Smooth muscle cell (in vitro differentiated cells): ENCODE results near the gene COX15. TPM values are rescaled to one million over a fixed set of nuclear protein-coding genes. Genes with fewer than 3 reads are reported as not detected.

Experiments used
- DNase-seq: peaks from one replicate; lab custom pipeline; 2025; ENCODE audit not compliant: unreplicated experiment; lab: John Stamatoyannopoulos, UW
- H2AFZ ChIP-seq: fragments of 200-600 bp; sonication (generic); 2 replicates; pipeline ENCODE4 v1.6.0; 2016; ENCODE audit warnings: antibody characterized with exemption, low read depth, mild to moderate bottlenecking
- H3F3A ChIP-seq: fragments of 200-600 bp; sonication (generic); 2 replicates; pipeline ENCODE4 v1.6.0; 2017; ENCODE audit warnings: antibody characterized with exemption, low read depth
- H3K27ac ChIP-seq: fragments of 200-600 bp; sonication (generic); 2 replicates; pipeline ENCODE4 v1.5.1; 2016; ENCODE audit warnings: low read depth, mild to moderate bottlenecking
- H3K27me3 ChIP-seq: fragments of 200-600 bp; sonication (generic); 2 replicates; pipeline ENCODE4 v1.6.1; 2016; ENCODE audit warnings: low read depth, mild to moderate bottlenecking
- H3K36me3 ChIP-seq: fragments of 200-600 bp; sonication (generic); 2 replicates; pipeline ENCODE4 v1.5.1; 2016; ENCODE audit warnings: low read depth
- H3K4me1 ChIP-seq: fragments of 200-600 bp; sonication (generic); 2 replicates; pipeline ENCODE4 v1.5.1; 2016; ENCODE audit warnings: low read depth
- H3K4me2 ChIP-seq: fragments of 200-600 bp; sonication (generic); 2 replicates; pipeline ENCODE4 v1.6.0; 2016; ENCODE audit warnings: mild to moderate bottlenecking
- H3K4me3 ChIP-seq: fragments of 200-600 bp; sonication (generic); 2 replicates; pipeline ENCODE4 v1.5.1; 2016; ENCODE audit warnings: mild to moderate bottlenecking
- H3K79me2 ChIP-seq: fragments of 200-600 bp; sonication (generic); 2 replicates; pipeline ENCODE4 v1.6.0; 2016; ENCODE audit warnings: low read depth, mild to moderate bottlenecking
- H3K9ac ChIP-seq: fragments of 200-600 bp; sonication (generic); 2 replicates; pipeline ENCODE4 v1.6.0; 2016; ENCODE audit warnings: low read depth
- H3K9me3 ChIP-seq: fragments of 200-600 bp; sonication (generic); replicated peaks from 2 replicates; pipeline ENCODE4 v1.5.1; 2016; ENCODE audit warnings: low read depth
- H4K20me1 ChIP-seq: fragments of 200-600 bp; sonication (generic); 2 replicates; pipeline ENCODE4 v1.6.0; 2016; ENCODE audit warnings: low read depth
- CTCF ChIP-seq: fragments of 200-600 bp; sonication (generic); IDR thresholded peaks from 2 replicates; pipeline ENCODE4 v1.5.1; 2017; ENCODE audit warnings: borderline replicate concordance, mild to moderate bottlenecking, antibody characterized with exemption; ENCODE audit not compliant: insufficient read depth, poor library complexity, severe bottlenecking
- WGBS: methylation state at CpG from one replicate; pipeline ENCODE4 v1.1.7; 2016; ENCODE audit warnings: low lambda C conversion rate; 5-methylcytosine and 5-hydroxymethylcytosine counted together
- polyA plus RNA-seq: library from polyadenylated mRNA; unstranded; fragments of >200 nt; fragmentation: Nextera tagmentation; extraction: Ambion mirVana; gene quantifications from 2 replicates; pipeline ENCODE4 v1.2.1, GENCODE V29; 2016
- total RNA-seq: library from RNA; depleted of rRNA; stranded (reverse); fragments of >200 nt; gene quantifications from 2 replicates; pipeline ENCODE4 v1.2.3, GENCODE V29; 2014

Gene COX15
- total and polyA plus RNA-seq, 2 experiments from 2014 or later, result 16.9 to 21.3 TPM

- Histone ChIP-seq H3K4me2 (peak overlapping the region; percentile 60), H3K4me1 (peaks cover 13% of the 10 kb centered on the region), H3K79me2 (no peaks in the 10 kb centered on the region), H3K4me3 (no peak overlapping the region), H4K20me1 (no peaks in the 10 kb centered on the region), H3K27me3 (no peaks in the 10 kb centered on the region), H3K27ac (peak overlapping the region; percentile 83), H2AFZ (no peak overlapping the region), H3K9me3 (no peaks in the 10 kb centered on the region), H3K36me3 (no peaks in the 10 kb centered on the region), H3F3A (peaks cover 14% of the 10 kb centered on the region), H3K9ac (no peak overlapping the region)
- DNase-seq, result no peak
- no peak for TF ChIP-seq CTCF
These were observed 43.9 kb upstream of the COX15 start for GRCh38 chr10:99775850-99776249.

- Histone ChIP-seq H3K4me1 (peaks cover 1% of the 10 kb centered on the region), H3K36me3 (no peaks in the 10 kb centered on the region), H3K27me3 (no peaks in the 10 kb centered on the region), H3K9ac (no peak overlapping the region), H3K4me2 (no peak overlapping the region), H3K79me2 (no peaks in the 10 kb centered on the region), H3K4me3 (no peak overlapping the region), H3F3A (no peaks in the 10 kb centered on the region), H4K20me1 (no peaks in the 10 kb centered on the region), H2AFZ (no peak overlapping the region), H3K9me3 (no peaks in the 10 kb centered on the region), H3K27ac (no peak overlapping the region)
- WGBS, result 87% methylated on average over 4 of the region's 4 CpGs
- no peak for DNase-seq
- TF ChIP-seq CTCF, result no peak
These were observed 38.6 kb upstream of the COX15 start for GRCh38 chr10:99770408-99771045.

- H3K27ac ChIP-seq, result no peak overlapping the region
- H3K4me2 ChIP-seq, result no peak overlapping the region
- no peaks in the 10 kb centered on the region for H3K79me2 ChIP-seq
- H3K9ac ChIP-seq, result no peak overlapping the region
- no peaks in the 10 kb centered on the region for H3K27me3 ChIP-seq
- 94% methylated on average over 5 of the region's 5 CpGs for WGBS
- no peaks in the 10 kb centered on the region for H4K20me1 ChIP-seq
- H3K4me3 ChIP-seq, result no peak overlapping the region
- no peak for TF ChIP-seq CTCF
- DNase-seq, result no peak
- H3K9me3 ChIP-seq, result no peaks in the 10 kb centered on the region
- H3F3A ChIP-seq, result no peaks in the 10 kb centered on the region
- H2AFZ ChIP-seq, result no peak overlapping the region
- H3K4me1 ChIP-seq, result no peaks in the 10 kb centered on the region
- no peaks in the 10 kb centered on the region for H3K36me3 ChIP-seq
These were observed 37.8 kb upstream of the COX15 start for GRCh38 chr10:99769706-99770105.

- Histone ChIP-seq H3K36me3 (no peaks in the 10 kb centered on the region), H3K4me1 (no peaks in the 10 kb centered on the region), H3K9ac (no peak overlapping the region), H3K9me3 (no peaks in the 10 kb centered on the region), H2AFZ (no peak overlapping the region), H3K79me2 (no peaks in the 10 kb centered on the region), H3F3A (no peaks in the 10 kb centered on the region), H3K4me3 (no peak overlapping the region), H3K27ac (no peak overlapping the region), H3K4me2 (no peak overlapping the region), H4K20me1 (no peaks in the 10 kb centered on the region), H3K27me3 (no peaks in the 10 kb centered on the region)
- 89% methylated on average over 2 of the region's 2 CpGs for WGBS
- DNase-seq, result no peak
- no peak for TF ChIP-seq CTCF
These were observed 36.6 kb upstream of the COX15 start for GRCh38 chr10:99768556-99768955.
